GM13976 (cell line): ENCODE measurements around the gene SIRPG.
"Not testable (repeated sequence)": the region's sequence is repeated elsewhere in the genome, so short reads cannot be mapped to it uniquely, and the experiment has no call there.

Experiments used
- DNase-seq: peaks from one replicate; pipeline ENCODE4 v3.0.0; 2012; ENCODE audit warnings: low spot score
- in situ Hi-C: fragments of 300-500 bp; cut with MboI; formaldehyde crosslinking; loops from one replicate; pipeline ENCODE4 v1.12.0; 2022; ENCODE audit warnings: low sequenced_read_pairs, mixed read lengths, inconsistent platforms; ENCODE audit not compliant: unreplicated experiment
- TF ChIP-seq, protein P1 (sequence below): IDR thresholded peaks from 2 replicates; pipeline ENCODE4 v1.5.1; 2012; ENCODE audit warnings: borderline replicate concordance, mild to moderate bottlenecking; ENCODE audit not compliant: insufficient read depth; ENCODE audit errors: extremely low read depth, missing control alignments, control extremely low read depth

SIRPG gene

GRCh38 chr20:1618954-1619540, 38.5 kb downstream of the SIRPG start:
- no peak for DNase-seq
- TF ChIP-seq, protein P1, sequence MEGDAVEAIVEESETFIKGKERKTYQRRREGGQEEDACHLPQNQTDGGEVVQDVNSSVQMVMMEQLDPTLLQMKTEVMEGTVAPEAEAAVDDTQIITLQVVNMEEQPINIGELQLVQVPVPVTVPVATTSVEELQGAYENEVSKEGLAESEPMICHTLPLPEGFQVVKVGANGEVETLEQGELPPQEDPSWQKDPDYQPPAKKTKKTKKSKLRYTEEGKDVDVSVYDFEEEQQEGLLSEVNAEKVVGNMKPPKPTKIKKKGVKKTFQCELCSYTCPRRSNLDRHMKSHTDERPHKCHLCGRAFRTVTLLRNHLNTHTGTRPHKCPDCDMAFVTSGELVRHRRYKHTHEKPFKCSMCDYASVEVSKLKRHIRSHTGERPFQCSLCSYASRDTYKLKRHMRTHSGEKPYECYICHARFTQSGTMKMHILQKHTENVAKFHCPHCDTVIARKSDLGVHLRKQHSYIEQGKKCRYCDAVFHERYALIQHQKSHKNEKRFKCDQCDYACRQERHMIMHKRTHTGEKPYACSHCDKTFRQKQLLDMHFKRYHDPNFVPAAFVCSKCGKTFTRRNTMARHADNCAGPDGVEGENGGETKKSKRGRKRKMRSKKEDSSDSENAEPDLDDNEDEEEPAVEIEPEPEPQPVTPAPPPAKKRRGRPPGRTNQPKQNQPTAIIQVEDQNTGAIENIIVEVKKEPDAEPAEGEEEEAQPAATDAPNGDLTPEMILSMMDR: no peak
- in situ Hi-C loops: no loop called here

DNA sequence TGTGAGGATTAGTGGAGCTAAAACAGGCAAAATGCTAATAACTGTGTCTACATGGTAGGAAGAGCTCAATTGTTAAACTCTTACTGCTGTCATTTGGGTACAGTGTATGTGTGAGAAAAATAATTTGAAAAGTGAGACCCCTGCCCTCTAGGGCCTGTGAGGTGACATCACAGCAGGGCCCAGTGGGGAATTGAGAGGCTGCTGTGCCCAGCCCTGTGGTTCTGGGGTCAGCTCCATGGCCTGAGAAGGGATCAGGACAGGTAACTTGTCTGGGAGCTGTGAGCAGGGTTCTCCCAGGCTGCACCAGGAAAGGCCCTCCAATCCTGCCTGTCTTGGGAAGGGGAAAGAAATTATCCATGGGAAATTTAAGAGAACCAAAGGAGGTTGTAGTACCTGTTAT, 39.1 kb downstream of the SIRPG start:
- in situ Hi-C loops: no loop called here
- DNase-seq: no peak
- TF ChIP-seq, protein P1: no peak

DNA sequence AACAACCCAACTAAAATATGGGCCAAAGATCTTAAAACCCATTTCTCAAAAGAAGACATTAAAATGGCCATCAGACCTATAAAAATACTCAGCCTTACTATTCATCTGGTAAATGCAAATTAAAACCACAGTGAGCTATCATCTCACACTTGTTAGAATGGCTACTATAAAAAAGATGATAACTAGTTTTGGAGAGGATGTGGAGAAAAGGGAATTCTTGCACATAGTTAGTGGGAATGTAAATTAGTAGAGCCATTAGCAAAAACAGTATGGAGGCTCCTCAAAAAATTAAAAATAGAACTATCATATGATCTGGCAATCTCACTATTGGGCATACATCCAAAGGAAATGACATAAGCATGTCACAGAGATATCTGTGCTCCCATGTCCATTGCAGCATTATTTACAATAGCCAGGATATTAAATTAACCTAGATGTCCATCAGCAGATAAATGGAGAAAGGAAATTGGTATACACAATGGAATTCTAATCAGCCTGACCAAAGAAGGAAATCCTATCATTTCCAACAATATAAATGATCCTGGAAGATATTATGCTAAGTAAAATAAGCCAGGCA, 40.6 kb downstream of the SIRPG start:
- TF ChIP-seq, protein P1: no peak
- in situ Hi-C loops: no loop called here
- DNase-seq: no peak

DNA sequence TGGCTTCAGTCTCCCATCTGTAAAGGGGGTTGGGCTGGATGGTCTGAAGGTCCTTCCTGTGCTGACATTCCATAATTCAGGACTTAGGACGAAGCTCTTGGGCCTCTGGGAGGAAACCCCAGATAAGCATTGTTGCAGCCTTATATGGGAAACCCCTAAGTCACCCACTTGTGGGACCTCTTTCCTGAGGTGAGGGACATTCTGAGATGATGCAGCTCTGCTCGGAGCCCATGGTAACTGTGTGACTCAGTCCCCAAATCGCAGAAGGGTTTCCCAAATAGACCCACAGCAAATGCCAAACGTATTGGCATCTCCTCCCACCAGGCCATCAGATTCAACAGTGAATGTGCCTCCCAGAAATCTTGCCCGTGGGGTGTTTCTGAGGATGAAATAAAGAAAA, 47.2 kb downstream of the SIRPG start:
- DNase-seq, in situ Hi-C loops: not testable (repeated sequence)

GRCh38 chr20:1608678-1609347, 48.8 kb downstream of the SIRPG start:
- in situ Hi-C loops, DNase-seq: not testable (repeated sequence)

- no peak for DNase-seq
- in situ Hi-C loops: no loop called here
- TF ChIP-seq, protein P1: no peak
These were observed 56.8 kb downstream of the SIRPG start for GRCh38 chr20:1600736-1601135.

GRCh38 chr20:1595333-1595732, 62.2 kb downstream of the SIRPG start:
- no peak for DNase-seq
- TF ChIP-seq, protein P1: no peak
- in situ Hi-C loops: no loop called here
